NCI-H187 (cell line): ENCODE results near the gene ZNF2.
"Not testable (repeated sequence)": the region's sequence is repeated elsewhere in the genome, so short reads cannot be mapped to it uniquely, and the experiment has no call there.

Experiments
- DNase-seq, 2 experiments: peaks; one replicate each; lab custom pipeline; 2025; lab: John Stamatoyannopoulos, UW

Gene ZNF2

DNA sequence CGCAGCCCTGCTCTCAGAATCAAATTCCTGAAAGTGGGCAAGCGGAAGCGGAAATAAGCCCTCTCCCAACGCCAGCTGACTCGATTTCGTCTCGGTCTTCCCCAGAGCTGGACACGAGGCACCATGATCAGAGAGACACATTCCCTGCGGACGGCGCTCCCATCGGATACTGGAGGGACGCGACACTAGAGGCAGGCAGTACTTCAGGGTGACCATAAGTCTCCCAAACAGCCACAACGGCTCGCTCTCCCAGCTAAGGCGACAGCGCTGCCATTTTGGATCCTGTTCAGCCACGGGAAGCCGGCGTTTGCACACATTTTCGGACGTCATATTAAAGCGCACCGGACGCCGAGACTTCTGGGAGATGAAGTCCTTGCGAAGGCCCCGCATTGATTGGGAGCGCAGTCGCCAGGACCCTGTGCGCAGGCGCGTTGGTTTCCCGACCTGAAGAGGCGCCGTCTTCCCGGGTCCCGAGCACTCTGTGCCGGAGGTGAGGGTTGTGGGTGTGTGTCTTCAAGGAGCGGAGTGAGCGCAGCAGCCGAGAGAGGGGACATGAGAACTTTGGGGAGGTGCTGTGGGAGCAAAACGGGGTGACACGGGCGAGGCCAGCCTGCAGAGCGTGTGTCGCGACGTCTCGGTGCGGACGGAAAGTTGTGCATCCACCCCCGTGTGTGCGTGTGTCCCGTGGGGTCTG lies at the start of gene ZNF2:
Gene ZNF2, plus strand, starts transcription at position 439 of the 694 bp plus-strand sequence. CDS start 10,418 bp downstream, outside the sequence.
- peak; percentile 89 to 92 for DNase-seq

DNA sequence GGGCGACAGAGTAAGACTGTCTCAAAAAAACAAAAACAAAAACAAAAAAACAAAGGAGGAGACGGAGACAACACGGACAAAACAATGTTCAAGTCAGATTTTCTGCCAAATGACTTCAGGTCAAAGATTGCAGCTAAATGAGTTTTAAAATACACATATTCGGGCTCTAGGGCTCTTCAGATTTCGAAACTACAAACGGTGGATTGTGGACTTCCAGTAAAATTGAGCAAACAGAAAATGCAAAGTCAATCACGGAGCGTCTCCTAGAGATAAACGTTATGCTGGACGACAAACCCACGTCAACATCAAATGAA lies 44.6 kb upstream of the ZNF2 start:
- no peak for DNase-seq

DNA sequence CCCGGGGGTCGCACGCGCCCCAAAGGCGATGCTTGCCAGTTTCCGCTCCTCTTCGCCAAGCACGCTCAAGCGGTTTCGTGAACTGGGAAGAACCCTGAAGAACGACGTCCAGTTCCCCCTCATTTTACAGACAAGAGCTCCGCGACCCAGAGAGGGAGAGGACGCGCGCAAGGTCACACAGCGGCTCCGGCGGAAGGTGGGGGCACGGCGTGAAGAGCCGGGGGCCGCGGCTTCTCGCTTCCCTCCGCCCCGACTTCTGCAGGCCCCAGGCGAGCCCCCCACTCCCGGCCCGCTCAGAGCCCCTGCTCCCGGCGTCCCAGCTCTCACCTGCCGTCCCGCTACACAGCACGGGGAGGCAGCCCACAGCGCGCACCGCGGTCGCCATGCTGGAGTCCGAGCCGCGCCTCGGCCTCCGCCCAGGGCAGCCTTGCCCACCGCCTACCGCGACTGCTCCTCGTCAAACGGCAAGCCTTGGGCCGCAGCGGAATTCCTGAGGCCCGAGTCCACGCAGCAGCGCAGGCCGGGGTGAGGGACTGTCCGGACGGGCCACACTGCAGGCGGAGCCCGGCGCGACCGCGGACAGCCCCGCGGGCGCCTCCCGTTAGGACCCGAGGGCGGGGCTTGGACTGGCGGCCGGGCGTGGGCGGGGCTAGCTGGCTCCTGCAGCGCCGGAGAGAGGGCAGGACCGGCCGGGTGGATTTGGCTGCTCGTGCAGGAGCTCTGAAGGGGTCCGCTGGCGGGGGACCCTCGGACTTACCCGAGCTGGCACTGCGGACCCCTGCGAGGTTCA lies 44.0 kb upstream of the ZNF2 start, which contains the start of gene MRPS5:
Gene MRPS5, minus strand, starts transcription at position 402 of the 790 bp plus-strand sequence. Its CDS starts 17 bp downstream, at position 385.
- peak; percentile 48 to 57 for DNase-seq

DNA sequence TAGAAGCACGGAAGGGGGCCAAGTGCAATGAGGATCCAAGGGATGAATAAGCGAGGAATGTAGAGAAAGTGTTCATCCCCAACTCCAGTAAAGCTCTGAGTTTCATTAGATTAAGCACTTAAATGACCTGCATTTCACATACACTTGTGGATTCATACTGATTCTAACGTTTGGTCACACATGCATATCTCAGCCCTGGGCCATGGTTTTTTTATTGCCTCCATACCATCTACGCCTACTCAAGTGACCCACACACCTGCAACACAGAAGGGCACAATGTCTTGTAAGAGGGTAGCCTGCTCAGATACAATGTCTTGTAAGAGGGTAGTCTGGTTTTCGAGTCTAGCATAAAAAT lies 43.4 kb upstream of the ZNF2 start:
- no peak for DNase-seq

DNA sequence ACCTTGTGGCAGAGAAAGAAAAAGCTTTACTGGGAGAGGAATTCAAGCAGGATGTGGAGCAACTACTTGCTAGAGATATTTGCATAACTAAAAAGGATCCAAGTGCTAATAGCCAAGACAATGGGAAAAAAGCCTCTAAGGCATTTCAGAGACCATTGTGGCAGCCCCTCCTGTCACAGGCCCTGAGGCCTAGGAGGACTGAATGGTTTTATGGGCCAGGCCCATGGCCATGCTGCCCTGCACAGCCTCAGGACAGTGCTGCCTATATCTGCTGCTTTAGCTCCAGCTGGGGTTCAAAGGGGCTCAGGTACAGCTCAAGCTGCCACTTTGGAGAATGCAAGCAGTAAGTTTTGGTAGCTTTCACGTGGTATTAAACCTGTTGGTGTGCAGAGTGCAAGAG lies 26.9 kb upstream of the ZNF2 start:
- DNase-seq = no peak

DNA sequence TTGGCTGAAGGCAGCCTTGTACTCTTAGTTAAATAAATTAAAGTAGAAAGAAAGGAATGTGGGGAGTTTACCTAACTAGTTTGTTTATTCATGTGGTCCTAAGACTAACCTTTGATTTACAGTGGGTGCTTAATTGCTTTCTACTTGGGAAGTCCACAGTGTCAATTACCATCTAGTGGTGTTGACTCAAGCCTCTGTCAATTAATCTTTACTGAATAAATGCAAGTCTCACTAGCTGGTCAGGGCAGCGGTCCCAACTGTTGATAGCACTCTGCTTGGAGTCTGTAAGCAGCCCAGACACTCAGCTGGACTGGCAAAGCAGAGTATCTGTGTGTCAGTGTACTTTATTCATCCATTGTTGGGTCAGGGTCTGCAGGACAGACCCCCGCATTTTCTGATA lies 21.8 kb upstream of the ZNF2 start:
- DNase-seq = no peak

DNA sequence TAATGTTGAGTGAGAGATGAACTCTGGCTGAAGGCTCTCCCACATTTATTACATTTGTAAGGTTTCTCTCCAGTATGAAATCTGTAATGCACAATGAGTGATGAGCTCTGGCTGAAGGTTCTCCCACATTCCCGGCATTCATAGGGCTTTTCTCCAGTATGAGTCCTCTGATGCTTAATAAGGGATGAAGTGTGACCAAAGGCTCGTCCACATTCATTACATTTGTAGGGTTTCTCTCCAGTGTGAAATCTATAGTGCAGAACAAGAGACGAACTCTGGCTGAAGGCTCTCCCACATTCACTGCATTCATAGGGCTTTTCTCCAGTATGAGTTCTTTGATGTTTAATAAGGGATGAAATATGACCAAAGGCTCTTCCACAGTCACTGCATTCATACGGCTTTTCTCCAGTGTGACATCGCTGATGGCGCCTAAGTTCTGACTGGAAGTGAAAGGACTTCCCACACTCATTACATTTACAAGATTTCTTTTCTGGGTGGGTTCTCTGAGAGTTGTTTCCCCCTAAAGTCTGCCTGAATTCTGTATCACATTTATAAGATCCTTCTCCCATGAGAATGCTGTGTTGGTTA lies 16.1 kb upstream of the ZNF2 start:
- DNase-seq = no peak

DNA sequence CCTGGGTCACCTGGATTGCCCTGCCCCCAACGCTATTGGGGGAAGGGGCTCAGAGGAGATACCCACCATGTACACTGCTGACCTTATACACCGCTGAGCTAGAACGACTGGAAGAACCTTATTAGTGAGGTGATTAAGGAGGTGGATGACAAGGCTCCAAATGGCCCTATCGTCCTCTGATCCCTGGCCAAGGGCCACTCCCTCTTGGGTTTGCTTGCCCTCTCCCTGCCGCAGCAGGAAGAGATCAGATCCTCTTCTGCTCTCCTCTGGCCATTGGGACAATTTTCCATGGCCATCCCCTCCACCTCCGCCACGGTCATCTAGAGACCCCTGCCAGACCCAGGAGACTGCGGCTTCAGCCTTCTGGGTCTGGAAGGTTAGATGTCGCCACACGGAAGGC lies 7.2 kb upstream of the ZNF2 start:
- no peak for DNase-seq

DNA sequence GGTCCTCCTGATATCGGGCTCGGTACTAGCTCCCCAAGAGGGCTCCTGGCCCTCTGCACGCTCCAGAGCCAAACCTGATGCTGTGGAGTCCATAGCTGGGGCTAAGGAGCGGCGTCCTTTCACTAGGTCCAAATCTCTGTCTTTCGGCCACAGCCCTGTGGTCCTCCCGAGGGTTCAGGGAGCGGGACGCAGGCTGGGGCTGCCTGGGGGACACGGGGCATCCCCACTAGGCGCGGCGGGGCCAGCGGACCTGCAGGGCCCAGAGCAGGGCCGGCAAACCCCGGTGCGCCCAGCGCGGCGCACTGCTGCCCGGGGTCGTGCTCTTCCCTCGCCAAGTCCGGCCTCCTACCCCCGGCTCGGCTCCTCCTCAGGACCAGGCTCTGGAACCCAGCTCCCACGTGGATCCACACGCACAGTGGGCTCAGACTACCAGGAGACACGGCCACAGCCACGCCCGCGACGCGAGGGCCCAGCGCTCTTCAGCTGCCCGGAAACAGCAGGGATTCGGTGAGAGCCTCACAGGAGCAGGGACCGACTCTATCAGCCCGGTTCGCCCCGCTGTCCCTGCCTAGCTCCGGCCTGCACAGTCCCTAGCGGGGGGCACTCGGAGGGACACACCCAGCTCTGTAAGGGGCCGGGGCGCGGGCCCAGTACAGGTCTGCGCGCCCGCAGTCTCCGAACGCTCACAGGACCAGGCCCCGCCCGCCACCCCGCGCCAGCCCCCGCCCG lies 6.6 kb upstream of the ZNF2 start:
- peak in 1 of 2 experiments; percentile 4 for DNase-seq

DNA sequence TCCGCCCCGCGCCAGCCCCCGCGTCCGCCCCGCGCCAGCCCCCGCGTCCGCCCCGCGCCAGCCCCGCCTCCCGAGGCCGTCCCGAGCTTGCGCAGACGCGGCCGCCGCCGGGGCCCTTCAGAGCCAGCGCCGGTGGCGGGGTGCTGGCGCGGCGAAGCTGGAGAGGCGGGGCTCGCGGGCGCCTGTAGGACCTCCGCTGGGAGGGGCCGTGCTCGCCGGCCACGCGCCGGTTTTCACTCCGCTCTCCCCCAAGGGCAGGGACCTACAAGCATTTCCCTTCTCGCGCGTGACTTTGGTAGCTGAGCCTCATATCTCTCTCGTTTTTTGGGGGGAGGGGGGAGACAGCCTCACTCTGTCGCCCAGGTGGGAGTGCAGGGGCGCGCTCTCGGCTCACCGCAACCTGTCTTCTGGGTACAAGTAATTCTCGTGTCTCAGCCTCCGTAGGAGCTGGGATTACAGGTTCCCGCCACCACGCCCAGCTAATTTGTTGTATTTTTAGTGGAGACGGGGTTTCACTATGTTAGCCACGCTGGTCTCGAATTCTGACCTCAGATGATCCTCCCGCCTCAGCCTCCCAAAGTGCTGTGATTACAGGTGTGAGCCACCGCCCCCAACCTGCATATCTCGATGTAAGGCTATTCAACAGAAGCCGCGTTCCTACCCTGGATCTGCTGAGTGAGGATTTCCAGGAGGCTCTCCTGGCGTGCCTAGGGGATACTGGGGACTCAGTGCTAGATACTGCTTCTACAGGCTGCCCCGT lies 5.7 kb upstream of the ZNF2 start, which contains the start of gene ZNF514:
Gene ZNF514, minus strand, starts transcription at position 159 of the 760 bp plus-strand sequence. CDS start 6,595 bp downstream, outside the sequence.
- peak in 1 of 2 experiments; percentile 39 for DNase-seq

DNA sequence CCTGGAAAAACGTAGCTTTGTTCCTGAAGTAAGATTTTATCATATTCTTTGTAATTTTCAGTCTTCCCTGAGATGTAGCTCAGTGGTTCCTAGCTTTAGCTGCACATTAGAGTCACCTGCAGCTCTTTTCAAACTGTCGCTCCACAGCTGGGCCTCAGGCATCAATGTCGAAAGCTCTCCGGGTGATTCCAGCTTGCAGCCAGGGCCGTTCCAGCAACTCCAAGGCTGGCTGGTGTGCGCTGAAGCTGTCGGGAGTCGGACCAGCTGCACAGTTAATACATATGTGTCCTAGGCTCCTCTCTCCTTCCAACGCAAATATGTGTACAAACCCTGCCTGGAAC lies 609 bp upstream of the ZNF2 start:
- no peak for DNase-seq

DNA sequence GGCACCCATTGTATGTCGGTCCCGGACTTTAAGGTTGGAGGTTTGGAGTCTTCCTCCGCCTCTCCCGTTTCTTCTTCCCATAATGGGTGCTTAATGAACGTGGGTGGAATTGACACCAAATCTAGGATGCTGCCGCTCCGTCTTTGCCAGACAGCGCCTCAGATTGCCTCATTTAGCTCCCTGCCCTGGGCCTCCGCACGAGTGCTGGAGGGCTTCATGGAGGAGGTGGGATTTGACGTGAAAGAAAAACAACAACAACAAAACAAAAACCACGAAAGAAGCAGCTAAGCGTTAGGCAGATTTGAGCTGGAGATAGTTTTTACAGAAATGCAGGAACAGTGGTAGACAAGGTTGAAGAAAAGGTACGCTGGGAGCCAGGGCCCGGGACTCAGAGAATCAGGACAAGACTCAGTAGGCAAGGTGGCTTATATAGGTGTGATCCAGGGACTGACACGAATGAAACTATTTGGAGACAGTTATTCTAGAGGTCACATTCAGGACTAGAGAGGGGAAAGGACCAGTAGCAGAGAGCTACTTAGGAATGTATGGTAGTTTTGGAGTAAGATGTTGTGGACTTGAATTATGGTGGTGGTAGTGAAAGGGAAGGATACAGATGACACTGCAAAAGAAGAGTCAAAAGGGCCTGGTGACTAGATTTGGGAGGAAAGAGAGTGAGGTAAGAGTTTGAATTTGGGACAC lies 605 bp downstream of the ZNF2 start:
- DNase-seq = no peak

DNA sequence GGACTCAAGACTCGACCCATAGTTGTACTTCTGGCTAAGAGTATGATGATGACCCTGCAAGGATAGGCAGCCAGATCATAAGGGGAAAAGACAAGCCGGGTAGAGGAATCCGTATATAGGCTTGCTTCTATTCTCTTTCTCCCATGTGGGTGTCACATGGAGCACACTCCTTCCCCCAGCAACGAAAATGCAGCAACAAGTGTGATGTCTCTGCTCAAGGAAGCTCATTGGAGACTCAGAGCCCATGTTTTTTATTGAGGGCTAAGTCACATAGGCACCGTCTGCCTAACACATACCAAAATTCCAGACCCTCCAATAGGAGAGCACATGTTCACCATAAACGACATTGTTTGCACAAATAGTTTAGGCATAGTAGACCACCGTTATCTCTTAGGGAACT lies 6.3 kb downstream of the ZNF2 start:
- no peak for DNase-seq

DNA sequence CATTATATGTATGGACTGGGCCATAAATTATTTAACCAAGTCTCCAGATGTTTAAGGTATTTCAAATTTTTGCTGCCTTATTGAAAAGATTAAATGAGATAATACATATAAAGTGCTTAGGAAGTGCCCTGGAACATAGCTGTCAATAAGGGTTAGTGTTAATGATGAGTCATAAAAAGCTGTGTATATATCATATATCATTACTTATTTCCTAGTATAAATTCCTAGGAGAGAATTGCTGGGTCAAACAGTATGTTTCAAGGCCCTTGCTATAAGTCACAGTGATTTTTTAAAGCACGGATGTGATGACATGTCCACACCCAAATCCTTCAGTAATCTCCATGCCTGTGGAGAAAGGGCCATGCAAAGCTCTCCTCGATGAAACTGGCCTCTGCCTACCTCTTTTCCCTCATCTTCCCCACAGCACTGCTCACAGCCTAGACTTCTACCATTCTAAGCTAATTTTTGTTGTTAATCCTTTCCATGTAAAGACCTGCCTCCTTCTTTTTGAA lies 8.5 kb downstream of the ZNF2 start:
- DNase-seq = no peak

DNA sequence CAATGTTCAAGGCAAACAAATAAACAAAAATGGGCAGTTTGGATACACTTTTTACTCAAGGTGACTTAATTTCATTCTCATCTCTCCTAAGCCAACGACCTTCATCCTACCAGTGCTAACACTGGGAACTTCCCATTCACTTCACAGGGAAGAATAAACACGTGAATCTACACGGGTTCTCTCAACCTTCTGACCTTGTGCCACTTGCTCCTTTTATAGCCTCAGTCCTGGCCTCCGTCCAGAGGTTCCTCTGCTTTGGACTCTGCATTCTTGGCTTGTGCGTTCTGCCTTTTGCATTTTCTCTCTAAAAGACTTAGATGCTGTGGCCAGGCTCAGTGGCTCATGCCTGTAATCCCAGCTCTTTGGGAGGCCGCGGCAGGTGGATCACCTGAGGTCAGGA lies 13.8 kb downstream of the ZNF2 start:
- no peak for DNase-seq

DNA sequence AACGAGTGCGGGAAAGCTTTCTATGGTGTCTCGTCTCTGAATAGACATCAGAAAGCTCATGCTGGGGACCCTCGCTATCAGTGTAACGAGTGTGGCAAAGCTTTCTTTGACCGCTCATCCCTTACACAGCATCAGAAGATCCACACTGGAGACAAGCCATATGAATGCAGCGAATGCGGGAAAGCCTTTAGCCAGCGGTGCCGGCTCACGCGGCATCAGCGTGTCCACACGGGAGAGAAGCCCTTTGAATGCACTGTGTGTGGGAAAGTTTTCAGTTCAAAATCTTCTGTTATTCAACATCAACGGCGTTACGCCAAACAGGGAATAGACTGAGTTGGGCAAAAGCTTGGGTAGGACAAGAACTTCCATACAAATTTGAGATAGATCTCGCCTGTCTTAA lies 16.2 kb downstream of the ZNF2 start:
- DNase-seq = no peak

DNA sequence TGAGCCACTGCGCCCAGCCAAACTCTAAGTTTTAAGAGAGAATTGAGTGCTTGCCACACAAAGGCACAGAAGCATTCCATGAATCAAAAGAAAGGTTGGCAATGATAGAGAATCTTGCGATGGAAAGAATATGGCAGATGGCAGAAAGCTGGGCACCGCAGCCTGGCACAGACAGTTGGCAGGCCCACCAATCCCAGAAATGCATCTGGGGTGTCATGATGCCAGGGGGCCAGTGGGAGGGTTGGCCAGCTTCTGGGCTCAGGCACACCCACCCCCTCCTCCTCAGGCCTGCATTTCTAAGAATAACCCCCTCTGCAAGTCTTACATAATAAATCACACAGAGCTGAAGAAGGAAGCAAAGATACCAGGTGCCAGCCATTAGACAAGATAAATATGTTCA lies 19.6 kb downstream of the ZNF2 start:
- DNase-seq = no peak

DNA sequence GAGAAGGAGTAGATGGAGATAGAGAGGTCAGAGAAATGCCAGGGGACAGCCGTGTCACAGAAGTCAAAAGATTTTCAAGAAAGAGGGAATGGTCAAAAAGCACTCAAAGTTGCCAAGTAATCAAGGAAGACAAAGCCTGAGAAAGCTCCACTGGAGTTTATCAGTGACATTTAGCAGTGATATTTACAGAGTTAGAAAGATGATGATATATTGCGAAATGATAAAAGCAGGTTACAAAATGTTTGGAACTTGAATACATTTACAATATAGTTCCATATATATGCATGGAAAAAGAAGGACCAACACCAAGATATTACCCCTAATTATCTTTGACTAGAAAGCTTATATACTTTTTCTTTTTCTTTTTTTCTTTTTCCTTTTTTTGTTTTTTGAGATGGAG lies 20.4 kb downstream of the ZNF2 start:
- no peak for DNase-seq

DNA sequence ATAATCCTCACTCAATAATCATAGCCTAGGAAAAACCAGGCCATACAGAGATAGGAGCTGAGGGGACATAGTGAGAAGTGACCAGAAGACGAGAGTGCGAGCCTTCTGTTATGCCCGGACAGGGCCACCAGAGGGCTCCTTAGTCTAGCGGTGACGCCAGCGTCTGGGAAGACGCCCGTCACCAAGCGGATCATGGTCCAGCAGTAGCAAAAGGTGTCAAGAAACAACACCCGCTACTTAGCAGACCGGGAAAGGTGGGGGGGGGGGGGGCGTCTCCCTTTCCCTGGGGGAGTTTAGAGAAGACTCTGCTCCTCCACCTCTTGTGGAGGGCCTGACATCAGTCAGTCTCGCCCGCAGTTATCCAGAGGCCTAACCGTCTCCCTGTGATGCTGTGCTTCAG lies 27.3 kb downstream of the ZNF2 start:
- not testable (repeated sequence) for DNase-seq

DNA sequence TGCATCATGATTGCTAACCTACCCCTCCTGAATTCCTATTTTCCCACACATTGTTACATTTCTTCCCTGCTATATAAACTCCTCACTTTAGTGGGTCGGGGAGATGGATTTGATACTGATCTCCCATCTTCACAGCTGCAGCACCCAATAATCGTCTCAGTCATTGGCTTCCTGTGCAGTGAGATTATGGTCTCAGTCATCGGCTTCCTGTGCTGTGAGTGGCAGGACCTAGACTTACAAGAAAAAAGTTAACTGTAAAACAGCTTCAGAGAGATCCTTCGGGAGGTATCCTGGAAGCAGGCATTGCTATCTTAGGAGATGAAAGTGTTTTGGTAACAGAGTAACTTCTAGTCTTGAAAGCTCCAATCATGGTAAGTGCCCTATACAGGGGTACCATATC lies 38.3 kb downstream of the ZNF2 start:
- no peak for DNase-seq

DNA sequence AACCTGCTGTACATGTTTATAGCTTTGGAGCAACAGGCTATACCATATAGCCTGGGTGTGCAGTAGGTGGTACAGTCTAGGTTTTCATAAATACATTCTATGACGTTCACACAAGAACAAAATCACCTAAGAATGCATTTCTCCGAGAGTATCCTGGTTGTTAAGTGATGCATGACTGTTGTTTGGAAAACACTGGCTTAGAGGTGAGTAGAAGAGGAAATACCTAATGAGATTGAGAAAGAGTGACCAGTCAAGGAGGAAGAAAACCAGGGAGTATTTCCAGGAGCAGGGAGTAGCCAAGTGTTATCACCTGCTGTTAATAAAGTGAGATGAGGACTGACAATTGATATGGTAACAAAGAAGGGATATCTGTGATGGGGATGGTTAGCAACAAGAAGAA lies 38.8 kb downstream of the ZNF2 start:
- DNase-seq = no peak
